Liver (tissue), 9 donors: ENCODE data around the gene DDAH2. TPM values are rescaled to one million over a fixed set of nuclear protein-coding genes. Genes with fewer than 3 reads are reported as not detected.

Experiments
- DNase-seq: peaks from one replicate; pipeline ENCODE4 v3.0.0-alpha.2; 2017; ENCODE audit warnings: low spot score
- H3K27ac ChIP-seq, 2 donors: one replicate each; pipeline ENCODE4 v1.7.0; 2013; ENCODE audit warnings: inconsistent platforms in 2 of 2, low read length in 2 of 2, control low read depth in 1 of 2, low read depth in 1 of 2, mild to moderate bottlenecking in 1 of 2
- H3K27me3 ChIP-seq, 4 donors: one replicate each; pipeline versions ENCODE4 v1.6.1 to v1.7.0; 2013; ENCODE audit warnings: low read length in 3 of 4, inconsistent platforms in 1 of 4, mild to moderate bottlenecking in 1 of 4, moderate library complexity in 1 of 4; ENCODE audit not compliant: control insufficient read depth in 4 of 4, insufficient read depth in 4 of 4
- H3K36me3 ChIP-seq, 4 donors: one replicate each; pipeline versions ENCODE4 v1.6.1 to v1.7.0; 2013; ENCODE audit warnings: low read length in 3 of 4, mild to moderate bottlenecking in 3 of 4, low read depth in 1 of 4, moderate library complexity in 1 of 4; ENCODE audit not compliant: control insufficient read depth in 4 of 4, insufficient read depth in 3 of 4
- H3K4me1 ChIP-seq, 4 donors: one replicate each; pipeline versions ENCODE4 v1.6.1 to v1.7.0; 2013; ENCODE audit warnings: low read length in 3 of 4, mild to moderate bottlenecking in 3 of 4, moderate library complexity in 1 of 4; ENCODE audit not compliant: control insufficient read depth in 4 of 4, insufficient read depth in 4 of 4
- H3K4me3 ChIP-seq, 3 donors: one replicate each; pipeline versions ENCODE4 v1.6.1 to v1.7.0; 2013; ENCODE audit warnings: low read length in 3 of 3, control low read depth in 1 of 3, low read depth in 1 of 3, mild to moderate bottlenecking in 1 of 3
- H3K9ac ChIP-seq, 2 donors: one replicate each; pipeline ENCODE4 v1.7.0; 2013; ENCODE audit warnings: low read length in 2 of 2, mild to moderate bottlenecking in 2 of 2, moderate library complexity in 2 of 2, control low read depth in 1 of 2, low read depth in 1 of 2
- H3K9me3 ChIP-seq, 4 donors: one replicate each; pipeline versions ENCODE4 v1.6.1 to v1.7.0; 2013; ENCODE audit warnings: low read length in 3 of 4; ENCODE audit not compliant: control insufficient read depth in 4 of 4
- ATF3 ChIP-seq: IDR thresholded peaks from 2 replicates; pipeline ENCODE4 v1.6.1; 2016; ENCODE audit warnings: antibody characterized with exemption
- EGR1 ChIP-seq, 2 donors: IDR thresholded peaks; 2 replicates each; pipeline ENCODE4 v1.6.1; 2016 to 2018; ENCODE audit warnings: antibody characterized with exemption in 2 of 2, low read depth in 2 of 2
- FOXA1 ChIP-seq: IDR thresholded peaks from 2 replicates; pipeline ENCODE4 v1.6.1; 2016; ENCODE audit warnings: antibody characterized with exemption
- FOXA2 ChIP-seq: IDR thresholded peaks from 2 replicates; pipeline ENCODE4 v1.6.1; 2016; ENCODE audit warnings: antibody characterized with exemption
- GABPA ChIP-seq, 2 donors: IDR thresholded peaks in 1 of 2; conservative IDR thresholded peaks in 1 of 2; 2 replicates each; pipeline ENCODE4 v1.6.1; 2016; ENCODE audit warnings: antibody characterized with exemption in 2 of 2, mild to moderate bottlenecking in 1 of 2, moderate library complexity in 1 of 2
- HNF4A ChIP-seq, 2 donors: conservative IDR thresholded peaks; 2 replicates each; pipeline ENCODE4 v1.6.1; 2016; ENCODE audit warnings: antibody characterized with exemption in 2 of 2, mild to moderate bottlenecking in 2 of 2
- HNF4G ChIP-seq: IDR thresholded peaks from 2 replicates; pipeline ENCODE4 v1.6.1; 2016; ENCODE audit warnings: antibody characterized with exemption
- NR2F2 ChIP-seq: IDR thresholded peaks from 2 replicates; pipeline ENCODE4 v1.6.1; 2016; ENCODE audit warnings: antibody characterized with exemption
- RAD21 ChIP-seq, 2 donors: IDR thresholded peaks; 2 replicates each; pipeline ENCODE4 v1.6.1; 2016; ENCODE audit warnings: antibody characterized with exemption in 2 of 2, mild to moderate bottlenecking in 2 of 2
- RXRA ChIP-seq, 2 donors: IDR thresholded peaks; 2 replicates each; pipeline ENCODE4 v1.6.1; 2017 to 2018; ENCODE audit warnings: antibody characterized with exemption in 2 of 2, mild to moderate bottlenecking in 1 of 2
- SP1 ChIP-seq: IDR thresholded peaks from 2 replicates; pipeline ENCODE4 v1.6.1; 2018; ENCODE audit warnings: antibody characterized with exemption, mild to moderate bottlenecking
- TAF1 ChIP-seq: conservative IDR thresholded peaks from 2 replicates; pipeline ENCODE4 v1.6.1; 2016; ENCODE audit warnings: antibody characterized with exemption, mild to moderate bottlenecking
- ZBTB33 ChIP-seq: IDR thresholded peaks from 2 replicates; pipeline ENCODE4 v1.6.1; 2016; ENCODE audit warnings: antibody characterized with exemption
- WGBS: extraction: QIAGEN DNeasy Blood & Tissue Kit; methylation state at CpG from one replicate; pipeline ENCODE4 v1.1.7; 2013; 5-methylcytosine and 5-hydroxymethylcytosine counted together
- polyA plus RNA-seq, 2 donors: library from polyadenylated mRNA; stranded (reverse) in 1 of 2; unstranded in 1 of 2; fragments of 200-250 nt in 1 of 2; fragments of >200 nt in 1 of 2; fragmentation: Nextera tagmentation in 1 of 2; extraction: Ambion mirVana in 1 of 2; gene quantifications; one replicate each; pipeline versions ENCODE4 v1.2.1 to v1.2.3, GENCODE V29; 2013 to 2015
- total RNA-seq, 2 donors: library from RNA; depleted of rRNA; stranded (reverse); fragments of >200 nt; gene quantifications; one replicate each; pipeline ENCODE4 v1.2.3, GENCODE V29; 2014
- TF ChIP-seq, protein P1 (sequence below): IDR thresholded peaks from 2 replicates; pipeline ENCODE4 v1.6.1; 2016; ENCODE audit warnings: antibody characterized with exemption, mild to moderate bottlenecking
- TF ChIP-seq, protein P2 (sequence below): IDR thresholded peaks from 2 replicates; pipeline ENCODE4 v1.6.1; 2016; ENCODE audit warnings: antibody characterized with exemption
- TF ChIP-seq, protein P3 (sequence below): fragments of 150-350 bp; IDR thresholded peaks from 2 replicates; pipeline ENCODE4 v1.5.1; 2017; ENCODE audit warnings: improper control_type of control experiment, low read depth, low read length; ENCODE audit not compliant: missing input control
- donor health status: healthy.
- donor health status: healthy.
- donor health status: healthy.
- donor health status: healthy.
- donor health status: healthy.

The DDAH2 gene
- total and polyA plus RNA-seq, 4 donors = 19.8 to 31.4 (median 23.2) TPM

DNA sequence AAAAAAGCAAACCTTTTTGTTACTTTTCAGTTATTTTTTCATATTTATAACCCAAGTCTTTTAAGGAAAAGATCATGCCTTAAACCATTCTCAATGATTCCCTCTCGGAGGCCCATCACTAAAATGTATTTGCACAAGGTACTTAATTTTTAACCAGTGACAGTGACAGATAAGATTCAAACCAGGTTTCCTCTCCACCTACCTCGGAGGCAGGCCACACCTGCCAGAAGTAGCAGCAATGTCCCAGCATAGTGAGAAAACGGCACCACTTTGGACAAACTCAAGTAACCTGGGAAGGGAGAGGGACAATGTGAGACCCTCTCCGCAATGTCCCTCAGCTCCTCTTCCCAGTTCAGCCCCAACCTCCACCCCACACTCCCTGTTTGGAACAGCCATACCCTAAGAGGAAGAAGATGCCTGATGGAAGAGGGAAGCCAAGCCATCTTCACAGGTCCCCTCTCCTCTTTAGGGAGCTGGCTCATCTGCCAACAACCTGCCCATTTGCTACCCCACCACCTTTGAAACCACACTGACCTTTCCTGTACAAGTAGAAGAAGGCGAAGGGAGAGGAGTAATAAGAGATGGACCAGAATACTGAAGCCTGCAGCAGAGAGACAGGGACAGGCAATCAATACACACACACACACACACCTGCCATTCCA lies 28.2 kb downstream of the DDAH2 start:
- Histone ChIP-seq H3K4me1 (peaks cover 0 to 17% (median 14%) of the 10 kb centered on the region in 4 donors), H3K9ac (no peak overlapping the region), H3K27ac (no peak overlapping the region), H3K9me3 (no peaks in the 10 kb centered on the region), H3K36me3 (peaks cover 8 to 11% (median 9%) of the 10 kb centered on the region in 4 donors), H3K27me3 (no peaks in the 10 kb centered on the region), H3K4me3 (no peak overlapping the region)
- WGBS = 60% methylated on average over 5 of the region's 5 CpGs
- DNase-seq = no peak
- TF ChIP-seq RAD21 (IDR thresholded peaks at IDR 0.05) (no peak), NR2F2 (no peak), FOXA2 (no peak), RXRA (IDR thresholded peaks at IDR 0.05) (no peak), HNF4A (conservative IDR thresholded peaks at IDR 0.05) (no peak), FOXA1 (no peak)

DNA sequence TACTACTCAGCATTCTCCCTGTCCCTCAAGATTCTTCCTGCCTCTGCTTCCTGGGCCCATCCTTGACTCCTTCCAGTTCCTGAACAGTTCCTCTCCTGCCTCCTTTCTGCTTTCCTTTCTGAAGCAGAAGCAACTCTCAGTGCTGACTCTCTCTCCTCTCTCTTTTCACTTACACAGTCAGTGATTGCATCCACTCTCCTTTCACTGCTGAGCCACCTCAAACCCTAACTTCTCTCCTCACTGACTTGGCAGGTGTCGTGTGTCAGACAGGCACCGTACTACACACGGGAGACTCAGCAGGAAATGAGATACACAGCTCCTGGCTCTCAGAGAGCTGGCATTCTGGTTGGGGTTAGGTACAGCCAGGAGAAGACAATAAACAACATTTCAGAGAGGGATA lies 31.5 kb downstream of the DDAH2 start:
- peaks cover 8 to 36% (median 21%) of the 10 kb centered on the region in 4 donors for H3K36me3 ChIP-seq
- no peak overlapping the region for H3K27ac ChIP-seq
- peaks cover 0 to 17% (median 14%) of the 10 kb centered on the region in 4 donors for H3K4me1 ChIP-seq
- TF ChIP-seq GABPA (IDR thresholded peaks at IDR 0.05 in 1 of 2, conservative IDR thresholded peaks at IDR 0.05 in 1 of 2) = no peak
- no peak for TF ChIP-seq ATF3
- TF ChIP-seq HNF4G = no peak
- TF ChIP-seq, protein P1, sequence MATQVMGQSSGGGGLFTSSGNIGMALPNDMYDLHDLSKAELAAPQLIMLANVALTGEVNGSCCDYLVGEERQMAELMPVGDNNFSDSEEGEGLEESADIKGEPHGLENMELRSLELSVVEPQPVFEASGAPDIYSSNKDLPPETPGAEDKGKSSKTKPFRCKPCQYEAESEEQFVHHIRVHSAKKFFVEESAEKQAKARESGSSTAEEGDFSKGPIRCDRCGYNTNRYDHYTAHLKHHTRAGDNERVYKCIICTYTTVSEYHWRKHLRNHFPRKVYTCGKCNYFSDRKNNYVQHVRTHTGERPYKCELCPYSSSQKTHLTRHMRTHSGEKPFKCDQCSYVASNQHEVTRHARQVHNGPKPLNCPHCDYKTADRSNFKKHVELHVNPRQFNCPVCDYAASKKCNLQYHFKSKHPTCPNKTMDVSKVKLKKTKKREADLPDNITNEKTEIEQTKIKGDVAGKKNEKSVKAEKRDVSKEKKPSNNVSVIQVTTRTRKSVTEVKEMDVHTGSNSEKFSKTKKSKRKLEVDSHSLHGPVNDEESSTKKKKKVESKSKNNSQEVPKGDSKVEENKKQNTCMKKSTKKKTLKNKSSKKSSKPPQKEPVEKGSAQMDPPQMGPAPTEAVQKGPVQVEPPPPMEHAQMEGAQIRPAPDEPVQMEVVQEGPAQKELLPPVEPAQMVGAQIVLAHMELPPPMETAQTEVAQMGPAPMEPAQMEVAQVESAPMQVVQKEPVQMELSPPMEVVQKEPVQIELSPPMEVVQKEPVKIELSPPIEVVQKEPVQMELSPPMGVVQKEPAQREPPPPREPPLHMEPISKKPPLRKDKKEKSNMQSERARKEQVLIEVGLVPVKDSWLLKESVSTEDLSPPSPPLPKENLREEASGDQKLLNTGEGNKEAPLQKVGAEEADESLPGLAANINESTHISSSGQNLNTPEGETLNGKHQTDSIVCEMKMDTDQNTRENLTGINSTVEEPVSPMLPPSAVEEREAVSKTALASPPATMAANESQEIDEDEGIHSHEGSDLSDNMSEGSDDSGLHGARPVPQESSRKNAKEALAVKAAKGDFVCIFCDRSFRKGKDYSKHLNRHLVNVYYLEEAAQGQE = no peak
- no peak for TF ChIP-seq ZBTB33
- no peak for TF ChIP-seq EGR1 (IDR thresholded peaks at IDR 0.05; ENCODE audit: low read depth in 2 of 2)
- TF ChIP-seq, protein P2, sequence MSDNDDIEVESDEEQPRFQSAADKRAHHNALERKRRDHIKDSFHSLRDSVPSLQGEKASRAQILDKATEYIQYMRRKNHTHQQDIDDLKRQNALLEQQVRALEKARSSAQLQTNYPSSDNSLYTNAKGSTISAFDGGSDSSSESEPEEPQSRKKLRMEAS = no peak
- TF ChIP-seq TAF1 = no peak
- TF ChIP-seq, protein P3, sequence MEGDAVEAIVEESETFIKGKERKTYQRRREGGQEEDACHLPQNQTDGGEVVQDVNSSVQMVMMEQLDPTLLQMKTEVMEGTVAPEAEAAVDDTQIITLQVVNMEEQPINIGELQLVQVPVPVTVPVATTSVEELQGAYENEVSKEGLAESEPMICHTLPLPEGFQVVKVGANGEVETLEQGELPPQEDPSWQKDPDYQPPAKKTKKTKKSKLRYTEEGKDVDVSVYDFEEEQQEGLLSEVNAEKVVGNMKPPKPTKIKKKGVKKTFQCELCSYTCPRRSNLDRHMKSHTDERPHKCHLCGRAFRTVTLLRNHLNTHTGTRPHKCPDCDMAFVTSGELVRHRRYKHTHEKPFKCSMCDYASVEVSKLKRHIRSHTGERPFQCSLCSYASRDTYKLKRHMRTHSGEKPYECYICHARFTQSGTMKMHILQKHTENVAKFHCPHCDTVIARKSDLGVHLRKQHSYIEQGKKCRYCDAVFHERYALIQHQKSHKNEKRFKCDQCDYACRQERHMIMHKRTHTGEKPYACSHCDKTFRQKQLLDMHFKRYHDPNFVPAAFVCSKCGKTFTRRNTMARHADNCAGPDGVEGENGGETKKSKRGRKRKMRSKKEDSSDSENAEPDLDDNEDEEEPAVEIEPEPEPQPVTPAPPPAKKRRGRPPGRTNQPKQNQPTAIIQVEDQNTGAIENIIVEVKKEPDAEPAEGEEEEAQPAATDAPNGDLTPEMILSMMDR = no peak
- no peak for TF ChIP-seq SP1
- no peak for TF ChIP-seq HNF4A (conservative IDR thresholded peaks at IDR 0.05)
- DNase-seq = no peak
- H3K27me3 ChIP-seq = no peaks in the 10 kb centered on the region
- WGBS = 77% methylated on average over 3 of the region's 3 CpGs
- H3K9me3 ChIP-seq = no peaks in the 10 kb centered on the region
- H3K9ac ChIP-seq = no peak overlapping the region
- H3K4me3 ChIP-seq = no peak overlapping the region
